ENCODE measurements around the gene PABPN1L.

The PABPN1L gene, protein sequence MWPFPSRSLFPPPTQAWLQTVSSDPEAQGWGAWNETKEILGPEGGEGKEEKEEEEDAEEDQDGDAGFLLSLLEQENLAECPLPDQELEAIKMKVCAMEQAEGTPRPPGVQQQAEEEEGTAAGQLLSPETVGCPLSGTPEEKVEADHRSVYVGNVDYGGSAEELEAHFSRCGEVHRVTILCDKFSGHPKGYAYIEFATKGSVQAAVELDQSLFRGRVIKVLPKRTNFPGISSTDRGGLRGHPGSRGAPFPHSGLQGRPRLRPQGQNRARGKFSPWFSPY

DNA sequence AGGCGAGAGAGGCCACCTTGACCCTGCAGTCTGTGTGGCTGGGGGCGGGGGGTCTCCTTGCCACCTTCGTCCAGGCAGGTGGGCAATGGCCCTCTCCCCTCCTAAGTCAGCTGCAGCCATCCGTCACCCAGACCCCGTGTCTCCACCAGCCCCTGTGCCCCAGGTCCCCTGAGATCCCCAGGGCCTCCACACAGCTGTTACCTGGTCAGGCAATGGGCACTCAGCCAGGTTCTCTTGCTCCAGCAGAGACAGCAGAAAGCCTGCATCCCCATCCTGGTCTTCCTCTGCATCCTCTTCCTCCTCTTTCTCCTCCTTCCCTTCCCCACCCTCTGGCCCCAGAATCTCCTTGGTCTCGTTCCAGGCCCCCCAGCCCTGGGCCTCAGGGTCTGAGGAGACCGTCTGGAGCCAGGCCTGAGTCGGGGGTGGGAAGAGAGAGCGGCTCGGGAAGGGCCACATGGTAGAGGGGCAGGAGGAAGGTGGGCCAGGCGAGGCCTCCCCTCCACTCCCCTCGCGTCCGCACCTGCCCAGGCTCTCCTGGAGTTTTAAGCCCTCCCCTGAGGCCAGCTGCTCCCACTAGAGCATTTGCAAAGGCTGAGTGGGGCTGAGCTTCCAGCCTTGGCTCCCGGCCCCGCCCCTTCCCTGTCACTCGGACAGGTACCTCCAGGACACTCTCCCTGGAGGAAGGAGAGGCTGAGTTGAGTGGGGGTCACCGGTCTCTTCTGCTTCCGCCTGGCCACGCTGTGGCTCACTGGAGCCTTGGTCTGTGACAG lies at the start of gene PABPN1L:
Gene PABPN1L (minus strand): TSS at position 510 of the 770 bp plus-strand sequence. CDS start 54 bp downstream, at position 456.
- DNase-seq, result no peak

DNA sequence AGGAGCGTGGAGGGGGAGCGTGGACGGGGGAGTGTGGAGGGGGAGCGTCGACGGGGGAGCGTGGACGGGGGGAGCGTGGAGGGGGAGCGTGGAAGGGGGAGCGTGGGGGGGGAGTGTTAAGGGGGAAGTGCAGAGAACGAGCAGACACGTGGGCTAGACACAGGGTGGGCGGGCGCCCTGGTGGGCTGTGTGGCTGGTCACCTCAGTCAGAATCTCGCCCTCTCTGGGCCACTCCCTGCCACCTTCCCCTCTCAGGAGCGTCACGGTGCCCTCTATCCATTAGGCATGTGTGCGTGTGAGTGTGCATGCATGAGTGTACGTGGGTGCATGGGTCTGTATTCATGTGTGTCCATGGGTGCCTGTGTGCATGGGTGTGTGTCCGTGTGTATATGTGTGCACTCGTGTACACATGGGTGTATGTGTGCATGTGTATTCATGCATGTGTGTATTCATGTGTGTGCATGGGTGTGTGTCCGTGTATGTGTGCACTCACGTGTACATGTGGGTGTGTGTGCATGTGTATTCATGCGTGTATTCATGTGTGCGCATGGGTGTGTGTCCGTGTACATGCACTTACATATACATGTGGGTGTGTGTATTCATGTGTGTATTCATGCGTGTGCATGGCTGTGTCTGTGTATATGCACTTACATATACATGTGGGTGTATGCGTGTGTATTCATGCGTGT lies 49.3 kb upstream of the PABPN1L start:
- DNase-seq, result no peak

DNA sequence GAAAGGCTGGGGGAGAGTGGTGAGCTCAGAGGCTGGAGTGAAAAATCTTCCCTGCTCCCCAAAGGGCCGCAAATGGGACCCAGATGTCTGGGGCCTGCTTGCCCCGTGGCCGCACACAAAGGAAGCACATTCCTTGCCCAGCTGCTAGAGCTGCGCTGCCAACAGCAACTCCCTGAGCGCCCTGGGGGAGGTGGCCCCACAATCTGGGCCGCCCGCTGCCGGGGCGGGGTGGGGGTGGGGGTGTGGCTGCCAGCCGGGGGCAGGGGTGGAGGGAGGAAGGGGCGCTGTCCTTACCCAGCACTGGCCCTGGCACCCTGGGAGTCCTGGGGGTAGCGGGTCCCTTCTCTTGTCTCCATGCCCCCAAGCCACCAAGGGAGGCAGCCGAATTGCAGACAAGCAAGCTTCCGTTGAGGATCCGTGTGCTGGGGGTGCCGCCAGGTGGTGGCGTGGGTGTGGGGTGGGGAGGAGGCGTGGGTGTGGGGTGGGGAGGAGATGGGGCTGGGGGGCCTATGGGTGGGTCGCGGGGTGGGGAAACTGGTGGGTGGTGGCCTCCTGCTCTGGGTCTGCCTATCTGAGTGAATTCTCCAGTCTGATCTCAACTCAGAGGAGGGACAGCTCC lies 48.4 kb upstream of the PABPN1L start:
- DNase-seq, result no peak

DNA sequence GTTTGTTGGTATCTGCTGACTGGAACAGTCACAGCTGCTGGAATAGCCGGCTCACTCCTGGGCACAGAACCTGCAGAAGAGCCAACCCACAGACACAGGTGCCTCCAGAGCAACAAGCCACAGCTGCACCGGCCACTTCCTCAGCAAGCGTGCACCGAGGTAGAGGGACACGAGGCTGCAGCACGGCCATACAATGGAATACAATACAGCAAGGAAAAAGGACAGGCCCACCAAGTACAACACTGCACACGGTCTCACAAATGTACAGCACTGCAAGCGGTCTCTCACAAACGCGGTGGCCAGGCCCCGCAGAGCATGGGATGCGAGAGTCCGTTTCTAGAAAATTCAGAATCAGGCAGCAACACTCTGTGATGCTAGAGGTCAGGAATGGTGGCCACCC lies 47.4 kb upstream of the PABPN1L start:
- DNase-seq, result no peak

DNA sequence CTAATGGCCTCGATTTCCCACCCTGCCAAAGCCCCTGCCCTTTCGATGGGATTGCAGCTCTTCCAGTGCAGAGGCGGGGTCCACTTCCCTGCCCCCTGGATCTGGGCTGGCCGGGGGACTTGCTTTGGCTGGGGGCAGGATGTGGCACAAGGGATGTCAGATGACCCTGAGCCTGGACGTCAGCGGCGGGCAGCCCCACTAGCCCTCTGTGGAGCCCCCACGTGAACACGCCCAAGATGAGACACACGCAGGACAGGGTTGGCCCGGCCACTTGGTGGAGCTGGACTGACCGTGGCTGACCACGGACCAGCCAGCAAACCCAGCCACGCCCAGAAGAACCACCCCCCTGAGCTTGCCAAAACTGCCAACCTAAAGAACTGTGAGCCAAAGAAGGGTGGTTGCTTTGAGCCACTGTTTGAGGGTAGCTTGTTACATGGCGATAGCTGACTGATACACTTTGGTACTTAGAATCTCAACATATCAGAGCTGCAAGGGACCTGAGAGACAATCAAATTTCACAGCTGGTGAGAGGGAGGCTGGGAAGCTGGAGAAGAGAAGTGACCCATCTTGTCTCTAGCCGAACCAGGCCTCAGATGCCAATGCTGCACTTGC lies 46.6 kb upstream of the PABPN1L start:
- DNase-seq, result no peak

DNA sequence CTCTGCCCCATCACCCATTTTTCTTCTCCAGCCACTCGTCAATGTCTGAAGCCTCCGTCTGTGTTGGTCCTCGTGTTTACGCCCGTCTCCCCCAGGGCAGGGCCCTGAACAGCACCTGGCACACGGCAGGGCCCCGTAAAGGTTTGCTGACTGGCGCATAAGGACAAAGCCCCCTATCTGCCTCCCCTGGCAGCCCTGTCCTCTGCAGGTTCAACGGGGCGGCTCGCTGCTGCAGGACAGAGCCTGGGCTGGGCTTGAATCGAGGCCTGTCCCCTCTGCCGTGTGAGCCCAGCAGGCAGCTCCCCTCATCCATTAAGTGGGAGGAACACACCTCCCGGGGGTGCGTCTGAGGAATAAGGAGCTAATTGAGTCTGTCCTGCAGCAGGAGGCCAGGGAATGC lies 46.1 kb upstream of the PABPN1L start:
- no peak for DNase-seq

DNA sequence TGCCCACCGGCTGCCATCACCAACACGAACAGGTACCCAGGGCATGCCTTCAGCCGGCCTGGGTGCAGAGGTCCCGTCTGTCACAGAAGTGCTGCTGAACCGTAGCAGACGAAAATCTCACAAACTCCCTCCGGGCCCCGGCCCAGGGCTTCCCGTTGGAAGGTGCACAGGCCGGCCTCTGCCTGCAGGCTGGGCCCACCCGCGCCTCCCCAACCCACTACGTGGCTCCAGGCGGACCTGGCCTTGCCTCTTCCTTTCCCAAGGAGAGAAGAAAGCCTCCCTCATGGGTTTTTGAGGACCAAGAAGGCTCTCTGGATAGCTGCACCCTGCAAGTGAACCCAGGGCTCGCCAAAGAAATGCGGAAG lies 45.5 kb upstream of the PABPN1L start:
- DNase-seq, result no peak

DNA sequence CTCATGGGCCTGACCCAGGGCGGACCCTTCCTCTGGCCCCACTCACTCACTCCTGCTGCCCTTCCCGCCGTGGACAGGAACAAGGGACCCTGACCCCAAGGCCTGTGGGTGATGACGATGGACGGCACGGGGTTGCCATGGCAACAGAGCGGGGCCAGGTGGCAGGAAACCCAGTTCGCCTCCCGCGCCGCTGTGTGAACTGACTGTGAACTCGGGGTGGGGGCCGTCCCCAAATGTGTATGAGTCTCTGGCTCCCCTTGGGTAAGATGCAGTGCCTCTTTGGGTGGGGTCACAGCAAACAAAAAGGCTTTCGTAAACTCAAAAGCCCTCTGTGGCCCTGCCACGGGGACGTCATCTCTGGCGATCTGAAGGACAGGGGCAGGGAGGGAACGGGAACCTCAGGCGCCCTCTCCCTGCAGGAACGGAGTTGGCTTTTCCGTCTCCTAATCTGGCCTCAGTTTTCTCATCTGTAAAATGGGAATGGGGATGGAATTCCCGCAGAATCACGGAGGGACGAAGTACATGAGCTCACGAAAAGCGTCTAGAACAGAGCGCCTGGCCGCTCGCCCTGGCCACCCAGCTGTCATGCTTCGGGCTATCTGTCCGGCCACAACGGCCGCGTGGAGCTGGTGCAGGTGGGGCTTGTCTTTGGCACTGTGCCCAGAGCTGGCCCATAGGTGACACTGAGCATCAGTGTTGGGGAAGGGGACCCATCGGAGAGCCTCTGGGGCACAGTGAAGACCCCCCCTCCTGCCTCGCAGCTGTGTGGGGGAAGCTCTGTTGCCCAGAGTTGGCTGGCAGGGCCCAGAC lies 44.9 kb upstream of the PABPN1L start:
- DNase-seq, result no peak

DNA sequence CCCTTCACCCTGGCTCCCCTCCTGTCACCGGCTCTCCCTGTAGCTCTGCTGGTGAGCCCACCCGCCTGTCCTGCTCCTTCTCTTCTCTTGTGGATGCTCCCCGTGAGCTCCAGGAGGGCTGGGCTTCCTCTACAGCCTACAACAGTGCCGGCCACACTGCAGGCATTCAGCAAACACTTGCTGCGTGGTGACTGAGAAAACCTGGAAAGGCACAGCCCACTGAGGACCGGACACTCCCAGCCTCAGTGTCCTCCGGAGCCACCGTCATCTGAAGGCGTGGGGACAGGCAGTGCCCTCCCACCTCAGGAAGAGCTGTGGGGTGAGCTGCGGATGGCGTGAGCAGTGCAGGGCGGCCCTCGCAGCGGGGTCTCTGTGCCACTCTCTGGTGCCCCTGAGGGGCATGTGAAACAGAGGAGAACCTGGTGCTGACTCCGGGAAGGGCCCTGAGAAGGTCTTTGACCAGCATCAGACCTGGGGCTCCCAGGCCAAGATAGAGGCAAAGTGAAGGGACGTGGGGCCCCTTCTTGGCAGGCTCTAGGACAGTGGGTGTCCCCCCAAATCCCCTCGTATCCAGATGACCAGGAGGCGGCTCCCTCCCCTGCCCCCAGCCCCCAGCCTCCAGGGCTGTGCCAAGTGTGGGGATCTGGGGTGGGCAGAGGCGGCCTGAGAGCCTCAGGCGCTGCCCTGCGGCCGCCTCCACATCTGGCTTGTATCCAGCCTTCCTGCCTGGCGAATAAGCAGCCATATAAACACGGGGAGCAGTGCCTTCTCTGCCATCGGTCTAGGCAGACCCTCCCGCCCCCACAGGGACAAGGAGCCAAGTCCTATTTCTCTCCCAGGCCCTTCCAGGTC lies 44.0 kb upstream of the PABPN1L start:
- DNase-seq, result no peak

DNA sequence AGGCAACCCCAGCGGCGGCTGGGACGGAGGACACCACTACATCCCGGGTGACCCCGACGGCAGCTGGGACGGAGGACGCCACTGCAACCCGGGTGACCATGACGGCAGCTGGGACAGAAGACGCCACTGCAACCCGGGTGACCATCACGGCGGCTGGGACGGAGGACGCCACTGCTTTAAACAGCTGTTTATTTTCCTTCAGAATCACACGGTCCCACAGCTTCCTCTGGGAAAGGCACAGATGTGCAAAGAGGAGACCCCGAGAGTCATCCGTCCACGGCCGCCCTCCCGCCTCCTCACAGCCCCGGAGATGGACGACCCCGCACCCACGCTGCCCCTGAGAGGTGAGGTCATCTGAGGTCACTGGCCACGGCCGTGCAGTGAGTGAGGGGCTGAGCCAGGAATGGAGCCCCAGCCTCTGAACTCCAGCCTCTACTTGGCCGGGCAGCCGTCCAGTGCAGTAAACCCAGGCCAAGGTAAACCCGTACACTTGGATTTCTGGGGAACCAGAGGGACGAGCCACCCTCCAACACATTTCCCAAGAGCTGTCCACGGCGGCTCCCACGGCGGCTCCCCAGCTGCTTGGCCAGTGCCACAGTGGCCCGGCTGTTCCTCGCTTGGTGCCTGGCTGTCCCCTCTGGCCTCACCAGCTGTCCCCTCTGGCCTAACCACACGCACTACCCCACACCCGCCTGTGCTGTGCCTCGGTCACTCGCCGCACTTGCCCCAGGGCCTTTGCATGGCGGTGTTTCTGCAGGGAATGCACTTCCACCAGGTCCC lies 43.2 kb upstream of the PABPN1L start:
- no peak for DNase-seq

DNA sequence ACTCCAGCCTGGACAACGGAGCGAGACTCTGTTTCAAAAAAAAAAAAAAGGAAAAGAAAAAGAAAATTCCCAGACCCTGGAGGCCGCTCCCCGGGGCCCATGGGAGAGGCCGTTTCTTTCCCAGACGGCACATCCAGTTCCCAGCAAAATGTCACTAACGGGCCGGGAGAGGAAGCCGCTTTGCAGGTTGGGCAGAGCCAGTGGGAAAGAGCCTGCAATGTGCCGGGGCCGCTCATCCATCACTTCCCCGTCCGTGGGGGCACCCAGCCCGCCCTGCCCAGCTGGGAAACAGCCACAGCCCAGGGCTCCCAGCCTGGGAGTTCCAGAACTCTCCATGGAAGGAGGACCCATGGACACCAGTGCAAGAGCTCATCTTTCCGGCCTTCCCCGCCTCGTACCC lies 41.8 kb upstream of the PABPN1L start:
- no peak for DNase-seq

DNA sequence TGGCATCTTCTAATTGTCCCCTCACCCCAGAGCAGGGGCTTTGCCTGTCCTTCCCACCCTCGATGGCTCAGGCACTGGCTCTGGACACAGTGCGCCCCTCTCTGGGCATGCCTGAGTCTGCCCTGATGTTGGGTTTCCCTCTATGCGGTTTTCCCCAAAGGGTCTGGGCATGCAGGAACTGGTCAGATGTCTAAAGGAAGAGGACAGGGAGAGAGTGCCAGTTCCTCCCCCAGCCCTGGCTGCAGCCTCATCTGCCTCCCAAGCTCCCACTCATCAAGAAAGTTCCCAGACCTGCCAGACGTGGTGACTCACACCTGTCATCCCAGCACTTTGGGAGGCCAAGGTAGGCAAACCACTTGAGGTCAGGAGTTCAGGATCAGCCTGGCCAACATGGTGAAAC lies 41.3 kb upstream of the PABPN1L start:
- DNase-seq, result no peak

DNA sequence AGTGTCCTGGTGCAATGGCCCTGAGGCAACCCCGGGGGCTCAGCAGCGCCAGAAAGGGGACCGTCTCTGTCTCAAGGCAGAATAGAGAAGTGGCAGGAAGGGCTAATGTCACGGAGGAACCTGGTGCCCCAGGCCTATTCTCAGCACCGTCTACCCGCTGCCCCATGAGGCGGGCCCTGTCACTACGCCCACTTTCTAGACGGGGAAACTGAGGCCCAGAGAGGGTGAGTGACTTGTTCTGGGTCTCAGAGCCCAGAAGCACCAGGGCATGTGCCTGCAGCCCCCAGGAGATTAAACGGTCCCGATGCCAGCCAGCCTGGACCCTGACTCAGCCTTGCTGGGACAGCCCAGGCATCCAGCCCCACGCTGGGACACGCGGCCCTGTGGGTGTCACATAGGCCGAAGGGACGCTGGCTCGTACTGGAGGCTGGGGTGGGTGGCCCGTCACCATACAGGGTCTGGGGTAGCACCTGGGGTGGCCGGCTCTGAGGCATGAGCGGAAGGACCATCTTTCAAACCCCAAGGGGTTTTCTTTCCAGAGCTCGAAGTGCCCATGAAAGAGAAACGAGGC lies 40.2 kb upstream of the PABPN1L start:
- DNase-seq, result no peak

DNA sequence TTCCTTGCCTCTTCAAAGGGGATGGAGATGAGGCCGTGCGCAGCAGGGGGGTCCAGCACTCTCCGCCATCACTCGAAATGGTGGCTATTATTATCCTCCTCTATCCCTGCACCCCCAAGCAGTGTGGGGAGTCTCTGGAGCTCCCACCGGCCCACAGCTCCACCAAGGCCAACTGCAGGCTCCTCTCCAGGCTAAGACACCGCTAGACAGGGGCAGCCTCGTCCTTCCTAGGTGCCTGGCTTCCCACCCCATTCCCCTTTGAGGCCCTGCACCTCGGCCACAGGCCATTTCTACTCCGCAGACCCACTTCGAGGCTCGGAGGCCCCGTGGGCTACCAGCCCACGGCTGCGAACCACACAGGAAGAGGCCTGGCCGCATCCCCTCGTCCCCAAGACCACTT lies 39.6 kb upstream of the PABPN1L start:
- DNase-seq, result no peak

DNA sequence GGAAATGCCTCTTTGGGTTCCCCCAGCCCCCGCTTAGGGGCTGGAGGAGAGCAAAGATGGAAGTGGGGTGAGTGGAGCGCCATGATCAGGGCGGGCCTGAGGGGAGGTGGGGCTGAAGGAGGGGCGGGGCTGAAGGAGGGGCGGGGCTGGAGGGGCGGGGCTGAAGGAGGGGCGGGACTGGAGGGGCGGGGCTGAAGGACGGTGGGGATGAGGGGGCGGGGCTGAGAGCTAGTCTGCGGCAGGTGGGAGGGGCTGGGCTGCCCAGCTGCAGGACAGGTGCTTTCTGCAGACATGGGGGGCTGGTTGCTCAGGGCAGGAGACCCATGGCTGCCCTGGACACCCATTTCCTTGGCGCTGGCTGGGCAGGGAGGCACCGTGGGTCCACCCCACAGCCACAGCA lies 39.1 kb upstream of the PABPN1L start:
- DNase-seq, result no peak

DNA sequence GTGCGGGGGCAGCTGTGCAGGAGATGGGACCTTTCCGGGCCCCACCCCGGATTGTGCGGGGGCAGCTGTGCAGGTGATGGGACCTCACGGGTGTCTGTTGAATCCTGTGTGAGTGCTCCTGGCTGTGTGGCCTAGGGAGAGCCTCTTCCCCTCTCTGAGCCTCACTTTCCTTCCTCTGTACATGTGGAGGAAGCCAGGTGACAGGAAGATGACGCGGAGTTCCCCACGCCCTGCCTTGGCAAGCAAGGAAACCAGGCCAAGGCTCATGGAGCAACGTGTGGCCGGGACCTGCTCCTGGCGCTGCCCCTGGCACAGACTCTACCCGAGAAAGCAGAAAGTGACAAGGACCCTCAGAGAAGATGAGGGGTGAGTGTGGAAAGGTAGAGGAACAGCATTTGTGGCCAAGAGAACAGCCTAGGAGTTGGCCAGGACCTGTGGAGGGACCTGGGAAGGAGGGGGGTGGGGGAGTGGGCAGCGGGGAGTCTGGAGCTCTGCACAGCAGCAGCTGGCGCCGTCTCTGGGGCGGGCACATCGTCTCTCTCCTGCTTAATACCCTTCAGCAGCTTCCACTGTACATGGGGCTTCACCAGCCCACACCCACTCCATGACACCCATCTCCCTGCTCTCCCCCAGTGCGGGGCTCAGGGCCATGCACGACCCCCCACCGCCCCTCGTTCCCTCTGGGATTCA lies 38.4 kb upstream of the PABPN1L start:
- DNase-seq, result no peak

DNA sequence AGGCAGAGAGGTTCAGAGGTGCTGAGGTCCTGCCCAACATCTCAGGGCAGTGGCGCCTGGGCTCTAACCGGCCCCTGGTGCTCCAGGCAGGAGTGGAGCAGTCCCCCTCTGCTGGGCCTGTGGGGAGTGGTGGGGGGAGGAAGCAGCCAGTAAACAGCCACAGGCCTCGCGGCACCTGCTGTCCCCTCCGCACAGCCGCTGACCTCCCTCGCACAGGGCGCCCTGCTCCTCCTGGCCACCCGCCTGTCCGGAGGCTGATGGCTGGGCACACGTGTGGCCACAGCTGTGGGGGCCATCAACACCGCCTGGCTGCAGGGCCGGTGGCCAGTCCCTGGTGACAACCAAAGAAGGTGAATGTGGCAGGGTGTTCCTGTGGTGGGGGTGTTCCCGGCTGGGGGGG lies 36.8 kb upstream of the PABPN1L start:
- DNase-seq, result no peak

DNA sequence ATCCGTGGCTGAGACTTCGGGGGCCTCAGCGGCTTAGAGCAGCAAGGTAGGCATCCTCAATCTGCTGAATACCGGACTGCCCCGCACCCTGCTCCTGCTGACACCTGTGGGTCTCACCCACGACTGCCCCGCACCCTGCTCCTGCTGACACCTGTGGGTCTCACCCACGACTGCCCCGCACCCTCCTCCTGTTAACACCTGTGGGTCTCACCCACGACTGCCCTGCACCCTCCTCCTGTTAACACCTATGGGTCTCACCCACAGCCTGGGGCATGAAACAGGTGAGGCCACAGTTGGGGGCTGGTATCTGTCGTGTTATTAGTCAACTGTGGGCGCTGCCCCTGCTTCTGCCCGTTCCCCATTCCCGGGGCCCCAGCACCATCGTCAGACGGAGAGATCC lies 36.3 kb upstream of the PABPN1L start:
- no peak for DNase-seq

DNA sequence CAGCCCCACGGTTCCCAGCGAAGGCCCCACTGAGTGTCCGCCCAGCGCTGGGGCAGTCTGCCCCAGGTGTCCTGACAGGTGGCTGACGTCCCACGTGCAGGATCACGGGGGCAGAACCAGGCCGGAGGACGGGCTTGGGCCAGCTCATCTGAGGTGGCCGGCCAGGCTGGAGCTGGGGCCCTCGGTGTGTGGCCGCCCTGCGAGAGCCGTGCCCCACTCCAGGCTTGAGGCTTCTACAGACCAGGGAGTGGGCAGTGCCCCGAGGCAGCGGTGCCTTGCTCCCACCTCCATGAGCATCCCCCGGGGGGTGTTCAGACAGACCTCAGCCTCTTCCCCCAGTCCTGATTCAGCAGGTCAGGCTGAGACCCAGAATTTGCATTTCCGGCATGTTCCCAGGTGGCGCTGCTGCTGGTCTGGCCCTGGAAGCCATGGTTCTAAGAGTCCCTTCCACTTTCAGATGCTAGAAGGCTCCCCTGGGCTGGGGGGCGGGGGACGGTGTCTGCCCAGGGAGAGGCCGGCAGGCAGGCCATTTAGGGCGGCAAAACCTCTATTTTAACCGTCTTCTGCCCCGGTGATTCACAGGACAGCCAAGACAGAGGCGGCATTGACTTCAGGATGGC lies 35.4 kb upstream of the PABPN1L start:
- DNase-seq, result no peak

Data from CD4-positive, alpha-beta T cell treated with Interleukin-17A for 4 hours (primary cell).